ENCODE measurements around the gene COL15A1.

Gene COL15A1

GRCh38 chr9:98958271-98958984, 14.7 kb downstream of the COL15A1 start:
- in situ Hi-C loops (cut with HindIII; ENCODE audit: low sequenced_read_pairs) = no loop called here

DNA sequence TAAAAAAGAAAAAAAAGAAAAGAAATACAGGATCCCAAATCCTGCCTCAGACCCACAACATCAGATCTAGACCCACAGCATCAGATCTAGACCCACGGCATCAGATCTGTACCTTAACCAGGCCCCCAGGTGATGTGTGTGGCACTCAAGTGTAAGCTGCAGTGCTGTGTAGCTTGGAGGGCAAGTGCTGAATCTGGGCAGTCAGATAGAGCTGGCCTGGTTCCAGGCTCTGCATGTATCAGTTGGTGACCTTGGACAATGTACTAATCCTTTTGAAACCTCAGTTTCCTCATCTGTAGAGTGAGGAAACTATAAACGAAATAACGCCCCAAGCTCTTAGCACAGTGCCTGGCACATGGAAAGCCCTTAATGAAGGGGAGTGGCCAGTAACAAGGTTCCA, 16.7 kb downstream of the COL15A1 start:
- TF ChIP-seq CTCF (IDR thresholded peaks at IDR 0.05; ENCODE audit: low read depth, low read length) = no peak
- in situ Hi-C loops (cut with HindIII; ENCODE audit: low sequenced_read_pairs) = no loop called here
- H3K4me3 ChIP-seq (ENCODE audit: low read depth, low read length) = no peak overlapping the region
- DNase-seq (ENCODE audit: low read depth, low spot score) = no peak

More at GRCh38 chr9:98958271-98958984, 14.7 kb downstream of the COL15A1 start:
- H3K4me3 ChIP-seq (ENCODE audit: low read depth, low read length) = no peak overlapping the region
- no peak for TF ChIP-seq CTCF (IDR thresholded peaks at IDR 0.05; ENCODE audit: low read depth, low read length)
- peak; percentile 51 for DNase-seq (ENCODE audit: low read depth, low spot score)

DNA sequence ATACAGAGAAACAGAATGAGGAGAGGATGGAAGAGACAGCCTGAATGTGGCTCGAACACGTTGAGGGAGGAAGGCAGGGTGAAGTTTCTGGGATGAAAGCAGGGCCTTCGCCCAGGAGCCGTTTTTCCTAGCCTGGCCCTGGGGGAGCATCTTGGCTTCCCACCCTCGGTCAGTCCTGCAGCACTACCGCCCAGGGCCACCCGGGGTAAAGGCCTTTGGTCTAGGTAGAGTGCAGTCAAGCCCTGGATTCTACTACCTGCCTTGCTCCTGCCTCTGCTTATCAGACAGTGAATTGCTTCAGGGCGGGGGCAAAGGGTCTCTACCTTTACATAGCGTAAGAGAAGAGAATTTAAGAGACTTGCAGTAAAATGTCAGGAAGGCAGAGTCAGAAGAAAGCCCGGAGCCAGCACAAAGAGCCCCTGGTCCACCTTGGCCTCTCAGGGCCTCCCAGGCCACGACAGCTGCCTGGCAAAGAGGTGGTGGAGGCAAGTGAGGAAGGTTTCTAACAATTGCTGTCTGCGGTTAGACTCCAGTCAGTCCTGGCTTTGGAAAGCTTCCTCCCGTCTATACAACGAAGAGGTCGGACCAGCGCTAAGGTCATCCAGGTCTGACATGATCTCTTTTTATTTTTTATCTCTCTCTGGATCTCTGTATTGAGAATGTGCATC, 17.9 kb downstream of the COL15A1 start:
- in situ Hi-C loops (cut with HindIII; ENCODE audit: low sequenced_read_pairs) = no loop called here
- no peak overlapping the region for H3K4me3 ChIP-seq (ENCODE audit: low read depth, low read length)
- DNase-seq (ENCODE audit: low read depth, low spot score) = no peak
- TF ChIP-seq CTCF (IDR thresholded peaks at IDR 0.05; ENCODE audit: low read depth, low read length) = no peak

DNA sequence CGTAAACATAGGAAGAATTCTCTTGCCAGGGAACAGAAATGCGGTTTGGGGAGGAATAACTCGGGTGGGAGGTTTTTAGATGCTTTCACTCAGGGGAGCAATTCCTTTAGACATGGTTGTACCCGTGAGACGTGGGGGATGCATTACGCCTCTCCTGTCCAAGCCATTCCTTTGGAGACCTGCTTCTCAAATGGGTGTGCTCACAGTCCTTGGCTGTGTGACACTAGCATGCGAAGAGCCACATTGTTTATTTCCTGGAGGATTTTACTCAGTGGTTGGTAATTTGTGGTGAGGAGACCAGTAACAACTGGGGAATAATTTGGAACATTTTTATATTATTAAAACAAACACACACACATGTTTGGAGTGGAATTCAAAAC, 18.5 kb downstream of the COL15A1 start:
- in situ Hi-C loops (cut with HindIII; ENCODE audit: low sequenced_read_pairs) = no loop called here
- DNase-seq (ENCODE audit: low read depth, low spot score) = peak; percentile 14
- no peak overlapping the region for H3K4me3 ChIP-seq (ENCODE audit: low read depth, low read length)
- TF ChIP-seq CTCF (IDR thresholded peaks at IDR 0.05; ENCODE audit: low read depth, low read length) = no peak

- in situ Hi-C loops (cut with HindIII; ENCODE audit: low sequenced_read_pairs) = no loop called here
- no peak overlapping the region for H3K4me3 ChIP-seq (ENCODE audit: low read depth, low read length)
- TF ChIP-seq CTCF (IDR thresholded peaks at IDR 0.05; ENCODE audit: low read depth, low read length) = no peak
- DNase-seq (ENCODE audit: low read depth, low spot score) = no peak
Measured at GRCh38 chr9:98962861-98963260, 19.2 kb downstream of the COL15A1 start.

DNA sequence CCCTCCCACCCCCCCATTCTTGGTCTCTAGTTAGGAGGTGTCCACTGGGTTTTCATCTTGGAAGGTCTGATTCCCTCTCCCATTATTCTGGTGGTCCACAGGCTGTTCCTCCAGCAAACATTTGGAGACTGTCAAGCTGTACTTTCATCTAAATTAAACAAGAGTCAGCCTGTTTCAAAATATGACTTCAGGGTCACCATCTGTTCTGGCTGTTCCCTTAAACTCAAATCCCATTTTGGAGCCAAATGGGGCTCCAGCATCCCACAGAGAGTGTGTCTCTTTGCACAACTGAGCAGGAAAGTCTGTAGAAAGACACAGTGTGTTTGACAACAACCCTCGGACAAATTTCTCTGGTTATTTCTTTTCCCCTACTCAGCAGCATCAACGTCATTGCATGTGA, 20.5 kb downstream of the COL15A1 start:
- H3K4me3 ChIP-seq (ENCODE audit: low read depth, low read length) = no peak overlapping the region
- no peak for DNase-seq (ENCODE audit: low read depth, low spot score)
- no peak for TF ChIP-seq CTCF (IDR thresholded peaks at IDR 0.05; ENCODE audit: low read depth, low read length)
- in situ Hi-C loops (cut with HindIII; ENCODE audit: low sequenced_read_pairs) = no loop called here
